H1 (cell line): ENCODE results near the gene NTRK2. TPM values are rescaled to one million over a fixed set of nuclear protein-coding genes. Genes with fewer than 3 reads are reported as not detected.

Experiments used
- CTCF ChIA-PET: fragments of 300-600 bp; sonication (Branson Sonifier 250); formaldehyde crosslinking; loops from one replicate; lab custom pipeline; 2021; ENCODE audit not compliant: partially characterized antibody; lab: Charles Lee
- POLR2A ChIA-PET: fragments of 300-600 bp; sonication (Branson Sonifier 250); formaldehyde crosslinking; loops from one replicate; lab custom pipeline; 2021; ENCODE audit warnings: inconsistent platforms; ENCODE audit not compliant: partially characterized antibody; lab: Charles Lee
- DNase-seq, 2 experiments: peaks; one replicate each; pipeline versions ENCODE4 v3.0.0 to v3.0.0-alpha.2; 2010 to 2022; ENCODE audit warnings: low spot score in 2 of 2, low read depth in 1 of 2, mixed read lengths in 1 of 2
- FAIRE-seq: peaks from 2 replicates; lab custom pipeline; 2011; peaks lifted over from hg19 to GRCh38; lab: Jason Lieb, UNC
- H2AFZ ChIP-seq: 2 replicates; pipeline ENCODE4 v1.8.1; 2012; ENCODE audit warnings: low read length, inconsistent platforms
- H2AK5ac ChIP-seq: 2 replicates; pipeline ENCODE4 v1.6.1; 2013; ENCODE audit warnings: low read depth, low read length
- H2BK120ac ChIP-seq: replicated peaks from 2 replicates; pipeline ENCODE3; 2013; ENCODE audit warnings: low read depth, low read length, inconsistent platforms
- H2BK12ac ChIP-seq: 2 replicates; pipeline ENCODE4 v1.6.1; 2013; ENCODE audit warnings: low read depth, low read length
- H2BK15ac ChIP-seq: 2 replicates; pipeline ENCODE4 v1.6.1; 2013; ENCODE audit warnings: low read length
- H2BK20ac ChIP-seq: 2 replicates; pipeline ENCODE4 v1.6.1; 2013; ENCODE audit warnings: low read length
- H2BK5ac ChIP-seq: 2 replicates; pipeline ENCODE4 v1.6.1; 2013; ENCODE audit warnings: low read depth, low read length
- H3K14ac ChIP-seq: 2 replicates; pipeline ENCODE4 v1.6.1; 2013; ENCODE audit warnings: inconsistent platforms; ENCODE audit not compliant: insufficient read length
- H3K18ac ChIP-seq: 2 replicates; pipeline ENCODE4 v1.6.1; 2013; ENCODE audit warnings: low read length; ENCODE audit errors: extremely low read depth
- H3K23ac ChIP-seq: 2 replicates; pipeline ENCODE4 v1.6.1; 2013; ENCODE audit warnings: inconsistent platforms; ENCODE audit not compliant: insufficient read length
- H3K23me2 ChIP-seq: 2 replicates; pipeline ENCODE4 v1.6.1; 2013; ENCODE audit warnings: low read depth, low read length
- H3K27ac ChIP-seq: 2 replicates; pipeline ENCODE4 v1.6.1; 2011; ENCODE audit warnings: low read depth, low read length, inconsistent platforms
- H3K27me3 ChIP-seq, 4 experiments: replicated peaks in 1 of 4; 1 replicate in 1 of 4; 2 replicates in 3 of 4; pipeline versions ENCODE4 v1.6.1 to v1.8.1; 2011 to 2013; ENCODE audit warnings: low read length in 3 of 4, mild to moderate bottlenecking in 3 of 4, inconsistent platforms in 2 of 4, mixed read lengths in 2 of 4, moderate library complexity in 1 of 4; ENCODE audit not compliant: control insufficient read depth in 3 of 4, insufficient read depth in 3 of 4; ENCODE audit errors: extremely low read depth in 1 of 4
- H3K36me3 ChIP-seq, 4 experiments: 2 replicates each; pipeline versions ENCODE4 v1.6.1 to v1.8.1; 2011 to 2013; ENCODE audit warnings: mild to moderate bottlenecking in 4 of 4, low read length in 3 of 4, moderate library complexity in 2 of 4, control low read depth in 1 of 4, inconsistent platforms in 1 of 4; ENCODE audit not compliant: insufficient read depth in 4 of 4, control insufficient read depth in 2 of 4
- H3K4ac ChIP-seq: replicated peaks from 2 replicates; pipeline ENCODE3; 2013; ENCODE audit warnings: low read length, low read depth, mixed read lengths, inconsistent platforms; ENCODE audit not compliant: insufficient read length
- H3K4me1 ChIP-seq, 4 experiments: replicated peaks in 1 of 4; 1 replicate in 1 of 4; 2 replicates in 3 of 4; pipeline versions ENCODE4 v1.6.1 to v1.8.1; 2011 to 2013; ENCODE audit warnings: low read length in 3 of 4, inconsistent platforms in 2 of 4, mixed read lengths in 1 of 4; ENCODE audit not compliant: insufficient read depth in 4 of 4, control insufficient read depth in 3 of 4
- H3K4me2 ChIP-seq, 2 experiments: 2 replicates each; pipeline versions ENCODE4 v1.6.1 to v1.8.1; 2011 to 2013; ENCODE audit warnings: low read depth in 2 of 2, low read length in 2 of 2, control low read depth in 1 of 2, inconsistent platforms in 1 of 2, mild to moderate bottlenecking in 1 of 2; ENCODE audit not compliant: insufficient read depth in 1 of 2
- H3K4me3 ChIP-seq, 4 experiments: fragments of 200-600, 300-600 bp in 1 of 4; sonication (generic), shearing (Covaris generic), sonication (Bioruptor Twin) in 1 of 4; 2 replicates each; pipeline versions ENCODE4 v1.5.1 to v1.8.1; 2011 to 2016; ENCODE audit warnings: low read length in 4 of 4, low read depth in 3 of 4, control low read depth in 2 of 4, inconsistent platforms in 2 of 4, mild to moderate bottlenecking in 2 of 4, mixed read lengths in 1 of 4, moderate library complexity in 1 of 4; ENCODE audit not compliant: insufficient read depth in 2 of 4; ENCODE audit errors: extremely low read depth in 1 of 4
- H3K56ac ChIP-seq: replicated peaks from 2 replicates; pipeline ENCODE3; 2013; ENCODE audit warnings: low read depth, mild to moderate bottlenecking, mixed read lengths, low read length, inconsistent platforms; ENCODE audit not compliant: insufficient read length
- H3K79me1 ChIP-seq: 2 replicates; pipeline ENCODE4 v1.6.1; 2013; ENCODE audit warnings: low read depth, low read length, control low read depth
- H3K79me2 ChIP-seq, 2 experiments: 2 replicates each; pipeline versions ENCODE4 v1.6.1 to v1.8.1; 2012 to 2013; ENCODE audit warnings: low read length in 2 of 2, mild to moderate bottlenecking in 2 of 2, inconsistent platforms in 1 of 2; ENCODE audit not compliant: insufficient read depth in 2 of 2, control insufficient read depth in 1 of 2
- H3K9ac ChIP-seq, 4 experiments: replicated peaks in 1 of 4; 1 replicate in 1 of 4; 2 replicates in 3 of 4; pipeline versions ENCODE4 v1.6.1 to v1.8.1; 2011 to 2013; ENCODE audit warnings: low read depth in 3 of 4, low read length in 3 of 4, control low read depth in 2 of 4, mild to moderate bottlenecking in 2 of 4, moderate library complexity in 2 of 4, inconsistent platforms in 1 of 4; ENCODE audit errors: extremely low read depth in 1 of 4
- H3K9me3 ChIP-seq, 2 experiments: 2 replicates each; pipeline versions ENCODE4 v1.6.1 to v1.8.1; 2012 to 2013; ENCODE audit warnings: mild to moderate bottlenecking in 2 of 2, moderate library complexity in 2 of 2, control low read depth in 1 of 2, inconsistent platforms in 1 of 2, low read depth in 1 of 2, low read length in 1 of 2, mixed read lengths in 1 of 2; ENCODE audit not compliant: insufficient read depth in 2 of 2
- H4K20me1 ChIP-seq, 2 experiments: replicated peaks in 1 of 2; 2 replicates each; pipeline versions ENCODE3 to v1.8.1; 2011 to 2013; ENCODE audit warnings: inconsistent platforms in 2 of 2, low read length in 2 of 2, mild to moderate bottlenecking in 1 of 2; ENCODE audit not compliant: insufficient read depth in 2 of 2, control insufficient read depth in 1 of 2
- H4K5ac ChIP-seq: 2 replicates; pipeline ENCODE4 v1.6.1; 2013; ENCODE audit warnings: low read length, low read depth, mixed read lengths, inconsistent platforms; ENCODE audit not compliant: insufficient read length
- H4K8ac ChIP-seq: 2 replicates; pipeline ENCODE4 v1.8.0; 2013; ENCODE audit warnings: mild to moderate bottlenecking, moderate library complexity, low read length, inconsistent platforms; ENCODE audit not compliant: insufficient read depth; ENCODE audit errors: extremely low read depth
- H4K91ac ChIP-seq: replicated peaks from 2 replicates; pipeline ENCODE3; 2013; ENCODE audit warnings: low read length, mixed read lengths, inconsistent platforms; ENCODE audit not compliant: insufficient read length
- ATF2 ChIP-seq: IDR thresholded peaks from 2 replicates; pipeline ENCODE4 v1.6.1; 2012; ENCODE audit warnings: low read length, inconsistent platforms
- NRF1 ChIP-seq: IDR thresholded peaks from 2 replicates; pipeline ENCODE4 v1.6.1; 2011; ENCODE audit warnings: mild to moderate bottlenecking, low read depth, low read length, improper control_type of control experiment
- RAD21 ChIP-seq, 2 experiments: IDR thresholded peaks in 1 of 2; conservative IDR thresholded peaks in 1 of 2; 2 replicates each; pipeline ENCODE4 v1.6.1; 2011; ENCODE audit warnings: low read depth in 2 of 2, low read length in 2 of 2, improper control_type of control experiment in 1 of 2, inconsistent platforms in 1 of 2, mild to moderate bottlenecking in 1 of 2, moderate library complexity in 1 of 2
- SP2 ChIP-seq: IDR thresholded peaks from 2 replicates; pipeline ENCODE4 v1.6.1; 2012; ENCODE audit warnings: mild to moderate bottlenecking, low read length, inconsistent platforms
- YY1 ChIP-seq: IDR thresholded peaks from 2 replicates; pipeline ENCODE4 v1.6.1; 2011; ENCODE audit warnings: low read depth, mild to moderate bottlenecking, low read length
- WGBS, 2 experiments: shearing (Covaris generic) in 1 of 2; methylation state at CpG; one replicate each; pipeline versions ENCODE4 v1.1.6 to v1.1.7; 2013 to 2015; ENCODE audit warnings: low lambda C conversion rate in 2 of 2, mixed read lengths in 2 of 2, inconsistent platforms in 1 of 2, low coverage in 1 of 2, missing lambda C conversion rate in 1 of 2; ENCODE audit not compliant: insufficient replicate concordance in 2 of 2, insufficient coverage in 1 of 2, insufficient read length in 1 of 2; ENCODE audit errors: extremely low coverage in 1 of 2, missing lambda C conversion rate in 1 of 2; 5-methylcytosine and 5-hydroxymethylcytosine counted together
- polyA plus RNA-seq, 7 experiments: library from polyadenylated mRNA; depleted of rRNA in 3 of 7; stranded (reverse) in 5 of 7; unstranded in 2 of 7; fragments of >200 nt in 5 of 7; fragments of 200-250 nt in 2 of 7; gene quantifications; 1 replicate in 5 of 7; 2 replicates in 1 of 7; 4 replicates in 1 of 7; pipeline versions ENCODE4 v1.2.1 to v1.2.3, GENCODE V29; 2011 to 2013; ENCODE audit warnings: missing spikeins in 2 of 7, mixed read lengths in 2 of 7
- total RNA-seq: library from RNA; stranded (reverse); fragmentation: NEBNext Ultra II Directional; extraction: Animal tissue kit (Norgen Biotek cat#: 25700); gene quantifications from 2 replicates; pipeline ENCODE4 v1.2.1, GENCODE V29; 2021
- TF ChIP-seq, protein P1 (sequence below): IDR thresholded peaks from 2 replicates; pipeline ENCODE4 v1.6.1; 2011; ENCODE audit warnings: low read depth, mild to moderate bottlenecking, low read length; ENCODE audit not compliant: insufficient read depth

Gene NTRK2
- total and polyA plus RNA-seq, 2 of the 8 experiments (the other 6 are each of a cell fraction or from before 2014, with no cell fraction given) = 0.03 to 0.04 TPM

GRCh38 chr9:84922051-84922450 lies 252.5 kb downstream of the NTRK2 start:
- H4K20me1 ChIP-seq = no peaks in the 10 kb centered on the region
- no peak overlapping the region for H3K4ac ChIP-seq
- TF ChIP-seq, protein P1, sequence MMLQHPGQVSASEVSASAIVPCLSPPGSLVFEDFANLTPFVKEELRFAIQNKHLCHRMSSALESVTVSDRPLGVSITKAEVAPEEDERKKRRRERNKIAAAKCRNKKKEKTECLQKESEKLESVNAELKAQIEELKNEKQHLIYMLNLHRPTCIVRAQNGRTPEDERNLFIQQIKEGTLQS = no peak
- TF ChIP-seq NRF1 (no peak), RAD21 (IDR thresholded peaks at IDR 0.05 in 1 of 2, conservative IDR thresholded peaks at IDR 0.05 in 1 of 2; ENCODE audit: low read depth in 2 of 2, low read length in 2 of 2) (no peak), SP2 (no peak), ATF2 (no peak), YY1 (no peak)
- no peak overlapping the region for H3K14ac ChIP-seq
- no peak overlapping the region for H3K23ac ChIP-seq
- no peak overlapping the region for H3K27ac ChIP-seq
- no peak overlapping the region for H4K91ac ChIP-seq
- DNase-seq (no peak), FAIRE-seq (no peak)
- WGBS, 2 experiments = 89% methylated on average over 8 of the region's 8 CpGs; no CpG with 5 or more reads in 1 of the 2 experiments
- H3K9ac ChIP-seq = no peak overlapping the region
- no peak overlapping the region for H2BK20ac ChIP-seq
- H3K4me3 ChIP-seq = no peak overlapping the region
- no peak overlapping the region for H2AK5ac ChIP-seq
- H3K79me2 ChIP-seq = no peaks in the 10 kb centered on the region
- H2BK12ac ChIP-seq = no peak overlapping the region
- no peak overlapping the region for H2BK5ac ChIP-seq
- no peak overlapping the region for H3K18ac ChIP-seq
- H2BK15ac ChIP-seq = no peak overlapping the region
- H3K79me1 ChIP-seq = no peaks in the 10 kb centered on the region
- H2AFZ ChIP-seq = no peak overlapping the region
- no peaks in the 10 kb centered on the region for H3K23me2 ChIP-seq
- POLR2A ChIA-PET = no interaction called here
- H3K4me2 ChIP-seq = no peak overlapping the region
- no peak overlapping the region for H4K8ac ChIP-seq
- no peaks in the 10 kb centered on the region for H3K36me3 ChIP-seq
- H3K4me1 ChIP-seq = no peaks in the 10 kb centered on the region; a peak in 2 of 7 replicates
- H2BK120ac ChIP-seq = no peak overlapping the region
- H3K56ac ChIP-seq = no peak overlapping the region
- H3K9me3 ChIP-seq = no peaks in the 10 kb centered on the region
- H4K5ac ChIP-seq = no peak overlapping the region
- H3K27me3 ChIP-seq = no peaks in the 10 kb centered on the region
- CTCF ChIA-PET = interaction anchor here (0.7 to 3.6 kb wide), 7 partner anchors 8 to 217 kb away, joined by 3 to 26 read pairs (median 4); no protein-coding TSS in a partner anchor
